Stimulated activated CD4-positive, alpha-beta T cell treated with anti-CD3 and anti-CD28 coated beads, Interleukin-4, amount 100 ng/mL, for 1 hour (primary cell): ENCODE data around the gene FOXE3.

Experiments
- DNase-seq: peaks from one replicate; pipeline ENCODE4 v3.0.0-alpha.2; 2020

Gene FOXE3

GRCh38 chr1:47436304-47436978, 20.4 kb downstream of the FOXE3 start:
- peak; percentile 80 for DNase-seq

GRCh38 chr1:47436979-47437446, 20.9 kb downstream of the FOXE3 start:
- no peak for DNase-seq

- DNase-seq, result peak; percentile 94
These were observed 21.5 kb downstream of the FOXE3 start, which contains the start of gene FOXD2 for GRCh38 chr1:47437447-47438164. FOXD2 (plus strand) TSS chr1:47438044; CDS start chr1:47438136, 92 bp downstream.

- DNase-seq, result no peak
These were observed 22.3 kb downstream of the FOXE3 start for GRCh38 chr1:47438165-47439016.

- DNase-seq, result no peak
These were observed 23.1 kb downstream of the FOXE3 start for GRCh38 chr1:47439017-47439818.

- no peak for DNase-seq
These were observed 23.9 kb downstream of the FOXE3 start for GRCh38 chr1:47439819-47440598.

- no peak for DNase-seq
These were observed 24.6 kb downstream of the FOXE3 start for GRCh38 chr1:47440599-47441081.

GRCh38 chr1:47441450-47442106, 25.5 kb downstream of the FOXE3 start:
- no peak for DNase-seq

GRCh38 chr1:47442202-47442601, 26.1 kb downstream of the FOXE3 start:
- no peak for DNase-seq

- no peak for DNase-seq
These were observed 26.9 kb downstream of the FOXE3 start for GRCh38 chr1:47442842-47443529.

- DNase-seq, result no peak
These were observed 27.6 kb downstream of the FOXE3 start for GRCh38 chr1:47443530-47444296.

GRCh38 chr1:47444297-47444561, 28.1 kb downstream of the FOXE3 start:
- DNase-seq, result no peak

GRCh38 chr1:47444562-47445465, 28.7 kb downstream of the FOXE3 start:
- DNase-seq, result no peak

- no peak for DNase-seq
These were observed 29.9 kb downstream of the FOXE3 start for GRCh38 chr1:47445823-47446550.

- DNase-seq, result no peak
These were observed 32.6 kb downstream of the FOXE3 start for GRCh38 chr1:47448462-47449222.

- DNase-seq, result no peak
These were observed 33.9 kb downstream of the FOXE3 start for GRCh38 chr1:47449822-47450552.
